ENCODE measurements around the gene TMEFF2. TPM values are rescaled to one million over a fixed set of nuclear protein-coding genes. Genes with fewer than 3 reads are reported as not detected.
A peak's percentile ranks its signal among the peaks of the same experiment; 100 is the strongest.

Gene TMEFF2
- under 0.01 TPM in 2 replicates for total RNA-seq

GRCh38 chr2:192194866-192195547 is at the start of gene TMEFF2:
Gene TMEFF2 (minus strand): TSS chr2:192194933. CDS start chr2:192194524, 409 bp downstream.
- H3K4me3 ChIP-seq (ENCODE audit: insufficient read depth, low read length): peak within 1 kb of the TSS; percentile 75
- H3K27me3 ChIP-seq (ENCODE audit: insufficient read depth, low read length): peaks cover 86% of the 10 kb centered on the region
- no peak within 1 kb of the TSS for H3K27ac ChIP-seq (ENCODE audit: low read depth, low read length)
- H3K4me2 ChIP-seq (ENCODE audit: insufficient read depth, low read length): peak within 1 kb of the TSS; percentile 90
- no peaks in the 10 kb centered on the region for H3K9me3 ChIP-seq (ENCODE audit: low read depth, low read length)
- TF ChIP-seq, protein P1, sequence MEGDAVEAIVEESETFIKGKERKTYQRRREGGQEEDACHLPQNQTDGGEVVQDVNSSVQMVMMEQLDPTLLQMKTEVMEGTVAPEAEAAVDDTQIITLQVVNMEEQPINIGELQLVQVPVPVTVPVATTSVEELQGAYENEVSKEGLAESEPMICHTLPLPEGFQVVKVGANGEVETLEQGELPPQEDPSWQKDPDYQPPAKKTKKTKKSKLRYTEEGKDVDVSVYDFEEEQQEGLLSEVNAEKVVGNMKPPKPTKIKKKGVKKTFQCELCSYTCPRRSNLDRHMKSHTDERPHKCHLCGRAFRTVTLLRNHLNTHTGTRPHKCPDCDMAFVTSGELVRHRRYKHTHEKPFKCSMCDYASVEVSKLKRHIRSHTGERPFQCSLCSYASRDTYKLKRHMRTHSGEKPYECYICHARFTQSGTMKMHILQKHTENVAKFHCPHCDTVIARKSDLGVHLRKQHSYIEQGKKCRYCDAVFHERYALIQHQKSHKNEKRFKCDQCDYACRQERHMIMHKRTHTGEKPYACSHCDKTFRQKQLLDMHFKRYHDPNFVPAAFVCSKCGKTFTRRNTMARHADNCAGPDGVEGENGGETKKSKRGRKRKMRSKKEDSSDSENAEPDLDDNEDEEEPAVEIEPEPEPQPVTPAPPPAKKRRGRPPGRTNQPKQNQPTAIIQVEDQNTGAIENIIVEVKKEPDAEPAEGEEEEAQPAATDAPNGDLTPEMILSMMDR (IDR thresholded peaks at IDR 0.05; ENCODE audit: extremely low read depth, low read depth, low read length): no peak
- H3K36me3 ChIP-seq (ENCODE audit: insufficient read depth, low read length): no peaks in the 10 kb centered on the region
- H2AFZ ChIP-seq (ENCODE audit: low read length): peak within 1 kb of the TSS; percentile 88
- no peaks in the 10 kb centered on the region for H3K79me2 ChIP-seq (ENCODE audit: insufficient read depth, low read length)
- peaks cover 21% of the 10 kb centered on the region for H3K4me1 ChIP-seq (ENCODE audit: insufficient read depth, low read length)
- DNase-seq (ENCODE audit: insufficient read length, low spot score, missing footprints): peak; percentile 98
- no peaks in the 10 kb centered on the region for H4K20me1 ChIP-seq (ENCODE audit: insufficient read depth, low read length)

- H4K20me1 ChIP-seq (ENCODE audit: insufficient read depth, low read length): no peaks in the 10 kb centered on the region
- H3K4me2 ChIP-seq (ENCODE audit: insufficient read depth, low read length): no peak overlapping the region
- H3K27me3 ChIP-seq (ENCODE audit: insufficient read depth, low read length): no peaks in the 10 kb centered on the region
- TF ChIP-seq, protein P1 (IDR thresholded peaks at IDR 0.05; ENCODE audit: extremely low read depth, low read depth, low read length): no peak
- H3K9me3 ChIP-seq (ENCODE audit: low read depth, low read length): no peaks in the 10 kb centered on the region
- H3K4me3 ChIP-seq (ENCODE audit: insufficient read depth, low read length): no peak overlapping the region
- H3K36me3 ChIP-seq (ENCODE audit: insufficient read depth, low read length): no peaks in the 10 kb centered on the region
- DNase-seq (ENCODE audit: insufficient read length, low spot score, missing footprints): no peak
- no peaks in the 10 kb centered on the region for H3K79me2 ChIP-seq (ENCODE audit: insufficient read depth, low read length)
- no peak overlapping the region for H2AFZ ChIP-seq (ENCODE audit: low read length)
- no peaks in the 10 kb centered on the region for H3K4me1 ChIP-seq (ENCODE audit: insufficient read depth, low read length)
- H3K27ac ChIP-seq (ENCODE audit: low read depth, low read length): no peak overlapping the region
Measured at GRCh38 chr2:192243488-192243887, 48.8 kb upstream of the TMEFF2 start.

- Histone ChIP-seq H3K4me1 (ENCODE audit: insufficient read depth, low read length) (peaks cover 8% of the 10 kb centered on the region), H3K27me3 (ENCODE audit: insufficient read depth, low read length) (no peaks in the 10 kb centered on the region), H3K79me2 (ENCODE audit: insufficient read depth, low read length) (no peaks in the 10 kb centered on the region), H4K20me1 (ENCODE audit: insufficient read depth, low read length) (no peaks in the 10 kb centered on the region), H3K4me2 (ENCODE audit: insufficient read depth, low read length) (peak overlapping the region; percentile 46), H2AFZ (ENCODE audit: low read length) (peak overlapping the region; percentile 75), H3K4me3 (ENCODE audit: insufficient read depth, low read length) (no peak overlapping the region), H3K9me3 (ENCODE audit: low read depth, low read length) (no peaks in the 10 kb centered on the region), H3K36me3 (ENCODE audit: insufficient read depth, low read length) (no peaks in the 10 kb centered on the region), H3K27ac (ENCODE audit: low read depth, low read length) (peak overlapping the region; percentile 70)
- TF ChIP-seq, protein P1 (IDR thresholded peaks at IDR 0.05; ENCODE audit: extremely low read depth, low read depth, low read length): no peak
- DNase-seq (ENCODE audit: insufficient read length, low spot score, missing footprints): peak; percentile 70
Measured at GRCh38 chr2:192236136-192236535, 41.4 kb upstream of the TMEFF2 start.

DNA sequence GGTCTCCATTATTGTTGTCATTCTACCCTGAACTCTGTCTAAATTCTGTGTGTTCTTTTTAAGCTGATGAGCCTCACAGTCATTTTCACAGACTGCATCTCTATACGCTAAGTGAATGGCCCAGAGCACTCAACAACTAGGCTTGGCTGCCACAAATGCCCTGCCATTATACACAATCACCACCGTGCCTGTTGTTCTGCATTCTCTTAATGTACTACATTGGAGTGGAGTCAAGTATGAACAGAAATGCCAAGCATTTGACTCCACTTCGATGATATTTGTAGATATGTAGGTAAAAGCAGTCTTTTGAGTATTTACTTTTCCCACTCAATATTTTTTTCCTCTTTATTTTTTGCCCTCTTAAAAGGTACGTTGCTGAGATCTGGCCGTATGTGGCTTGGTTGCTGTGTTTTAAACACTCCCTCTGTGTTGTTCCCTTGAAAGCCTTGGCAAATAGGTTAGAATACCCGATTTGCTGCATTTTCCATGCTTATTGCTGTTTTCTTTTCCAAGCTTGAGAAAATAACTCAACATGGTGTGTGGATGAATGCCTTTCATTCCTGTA is 36.2 kb upstream of the TMEFF2 start:
- Histone ChIP-seq H3K79me2 (ENCODE audit: insufficient read depth, low read length) (no peaks in the 10 kb centered on the region), H3K27me3 (ENCODE audit: insufficient read depth, low read length) (no peaks in the 10 kb centered on the region), H3K4me2 (ENCODE audit: insufficient read depth, low read length) (peak overlapping the region; percentile 14), H3K9me3 (ENCODE audit: low read depth, low read length) (no peaks in the 10 kb centered on the region), H3K4me3 (ENCODE audit: insufficient read depth, low read length) (no peak overlapping the region), H2AFZ (ENCODE audit: low read length) (peak overlapping the region; percentile 12), H3K27ac (ENCODE audit: low read depth, low read length) (no peak overlapping the region), H4K20me1 (ENCODE audit: insufficient read depth, low read length) (no peaks in the 10 kb centered on the region), H3K36me3 (ENCODE audit: insufficient read depth, low read length) (no peaks in the 10 kb centered on the region), H3K4me1 (ENCODE audit: insufficient read depth, low read length) (peaks cover 13% of the 10 kb centered on the region)
- DNase-seq (ENCODE audit: insufficient read length, low spot score, missing footprints): no peak
- TF ChIP-seq, protein P1 (IDR thresholded peaks at IDR 0.05; ENCODE audit: extremely low read depth, low read depth, low read length): no peak

All from osteoblast (primary cell).